ENCODE results near the gene TSC2. TPM values are rescaled to one million over a fixed set of nuclear protein-coding genes. Genes with fewer than 3 reads are reported as not detected.

Gene TSC2
- total RNA-seq, 1 donor from 2014 or later, result 242 TPM

DNA sequence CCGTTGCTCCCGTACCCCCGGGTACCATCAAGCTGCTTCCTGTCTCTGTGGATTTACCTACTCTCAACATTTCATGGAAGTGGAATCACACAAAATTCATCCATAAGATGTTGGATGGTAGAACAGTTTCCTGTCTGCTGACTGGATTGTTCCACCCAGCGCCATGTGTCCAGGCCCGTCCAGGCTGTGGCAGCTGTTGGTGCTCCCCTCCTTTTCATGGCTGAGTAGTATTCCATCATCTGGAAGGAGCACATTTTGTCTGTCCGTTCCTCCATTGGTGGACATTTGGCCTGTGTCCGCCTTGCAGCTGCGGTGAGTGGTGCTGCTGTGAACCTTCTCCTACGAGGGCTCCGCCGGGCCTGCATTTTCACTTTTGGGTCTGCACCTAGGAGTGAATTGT is 18.4 kb downstream of the TSC2 start:
- peaks cover 26% of the 10 kb centered on the region for H3K36me3 Mint-ChIP-seq
- H3K4me3 Mint-ChIP-seq, result no peak overlapping the region
- DNase-seq (ENCODE audit: low spot score in 2 of 2, unreplicated experiment in 2 of 2), result no peak
- H3K4me1 Mint-ChIP-seq, result no peaks in the 10 kb centered on the region
- H3K9me3 Mint-ChIP-seq, result no peaks in the 10 kb centered on the region
- H3K27me3 Mint-ChIP-seq (ENCODE audit: low read depth), result no peaks in the 10 kb centered on the region
- no peak overlapping the region for H3K27ac Mint-ChIP-seq
- TF ChIP-seq, protein P1, sequence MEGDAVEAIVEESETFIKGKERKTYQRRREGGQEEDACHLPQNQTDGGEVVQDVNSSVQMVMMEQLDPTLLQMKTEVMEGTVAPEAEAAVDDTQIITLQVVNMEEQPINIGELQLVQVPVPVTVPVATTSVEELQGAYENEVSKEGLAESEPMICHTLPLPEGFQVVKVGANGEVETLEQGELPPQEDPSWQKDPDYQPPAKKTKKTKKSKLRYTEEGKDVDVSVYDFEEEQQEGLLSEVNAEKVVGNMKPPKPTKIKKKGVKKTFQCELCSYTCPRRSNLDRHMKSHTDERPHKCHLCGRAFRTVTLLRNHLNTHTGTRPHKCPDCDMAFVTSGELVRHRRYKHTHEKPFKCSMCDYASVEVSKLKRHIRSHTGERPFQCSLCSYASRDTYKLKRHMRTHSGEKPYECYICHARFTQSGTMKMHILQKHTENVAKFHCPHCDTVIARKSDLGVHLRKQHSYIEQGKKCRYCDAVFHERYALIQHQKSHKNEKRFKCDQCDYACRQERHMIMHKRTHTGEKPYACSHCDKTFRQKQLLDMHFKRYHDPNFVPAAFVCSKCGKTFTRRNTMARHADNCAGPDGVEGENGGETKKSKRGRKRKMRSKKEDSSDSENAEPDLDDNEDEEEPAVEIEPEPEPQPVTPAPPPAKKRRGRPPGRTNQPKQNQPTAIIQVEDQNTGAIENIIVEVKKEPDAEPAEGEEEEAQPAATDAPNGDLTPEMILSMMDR (IDR thresholded peaks at IDR 0.05; ENCODE audit: unreplicated experiment), result no peak

DNA sequence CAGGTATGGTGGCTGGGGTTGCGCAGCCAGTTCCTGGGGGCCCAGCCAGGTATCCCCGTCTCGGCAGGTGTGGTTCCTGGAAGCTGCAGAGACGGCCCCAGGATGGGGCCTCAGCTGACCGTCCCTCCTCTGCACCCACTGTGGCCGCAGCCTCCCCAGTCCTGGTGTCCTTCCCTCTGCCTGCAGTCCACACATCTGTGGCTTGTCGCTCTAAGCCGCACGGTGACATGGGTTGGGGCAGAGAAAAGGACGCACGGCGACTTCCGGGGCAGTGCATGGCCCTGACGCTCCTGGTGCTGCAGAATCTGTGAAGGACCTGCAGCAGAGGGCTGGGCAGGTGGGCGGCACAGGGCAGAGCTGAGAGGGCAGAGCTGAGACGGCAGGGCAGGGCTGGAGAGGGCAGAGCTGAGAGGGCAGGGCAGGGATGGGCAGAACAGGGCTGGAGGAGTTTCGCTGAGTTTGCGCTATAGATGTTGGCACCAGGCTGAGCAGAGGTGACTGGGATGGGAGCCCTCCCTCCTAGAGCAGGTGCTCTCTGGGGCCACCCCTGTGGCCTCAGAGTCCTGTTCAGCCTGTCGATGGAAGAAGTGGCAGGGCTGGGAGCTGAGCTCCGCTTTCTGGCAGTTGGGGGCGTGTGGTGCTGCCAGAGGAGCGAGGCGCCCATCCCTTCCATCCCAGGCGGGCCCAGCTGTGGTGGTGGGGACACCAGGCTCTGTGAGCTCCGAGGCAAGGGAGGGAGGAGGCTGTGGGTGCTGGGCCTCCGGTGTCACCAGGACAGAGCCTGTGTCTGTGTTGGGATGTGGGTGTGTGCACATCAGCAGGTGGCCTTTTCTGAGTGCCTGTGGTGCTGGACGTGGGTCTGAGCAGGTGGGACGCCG is 23.0 kb downstream of the TSC2 start:
- H3K9me3 Mint-ChIP-seq, result no peaks in the 10 kb centered on the region
- TF ChIP-seq, protein P1 (IDR thresholded peaks at IDR 0.05; ENCODE audit: unreplicated experiment), result no peak
- no peak overlapping the region for H3K27ac Mint-ChIP-seq
- no peak overlapping the region for H3K4me3 Mint-ChIP-seq
- peaks cover 28% of the 10 kb centered on the region for H3K36me3 Mint-ChIP-seq
- DNase-seq (ENCODE audit: low spot score in 2 of 2, unreplicated experiment in 2 of 2), result no peak
- H3K4me1 Mint-ChIP-seq, result no peaks in the 10 kb centered on the region
- H3K27me3 Mint-ChIP-seq (ENCODE audit: low read depth), result no peaks in the 10 kb centered on the region

DNA sequence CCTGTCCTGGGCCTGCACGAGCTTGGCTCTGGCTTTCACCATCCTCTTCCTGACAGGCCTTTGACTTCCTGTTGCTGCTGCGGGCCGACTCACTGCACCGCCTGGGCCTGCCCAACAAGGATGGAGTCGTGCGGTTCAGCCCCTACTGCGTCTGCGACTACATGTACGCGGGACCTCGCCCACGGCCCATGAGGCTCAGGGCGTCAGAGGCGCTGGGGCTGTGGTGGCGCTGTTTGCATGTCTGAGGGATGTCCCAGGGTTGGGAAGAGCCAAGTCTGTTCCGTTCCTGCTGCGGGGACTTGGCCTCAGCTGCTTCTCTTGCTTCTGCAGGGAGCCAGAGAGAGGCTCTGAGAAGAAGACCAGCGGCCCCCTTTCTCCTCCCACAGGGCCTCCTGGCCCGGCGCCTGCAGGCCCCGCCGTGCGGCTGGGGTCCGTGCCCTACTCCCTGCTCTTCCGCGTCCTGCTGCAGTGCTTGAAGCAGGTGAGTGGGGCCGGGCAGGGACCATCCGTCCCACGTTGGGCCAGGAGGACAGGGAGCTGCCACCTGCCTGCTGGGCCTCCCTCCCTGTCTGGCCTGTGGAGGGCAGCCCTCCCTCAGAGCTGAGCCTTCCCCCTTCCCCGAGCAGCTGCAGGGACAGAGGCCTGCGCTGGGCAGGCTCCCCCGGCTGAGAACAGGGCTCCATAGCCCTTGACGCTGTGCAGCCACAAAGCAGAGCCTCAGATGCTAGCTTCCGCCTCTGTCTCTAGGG is 23.8 kb downstream of the TSC2 start:
- Mint-ChIP-seq H3K9me3 (no peaks in the 10 kb centered on the region), H3K27ac (no peak overlapping the region), H3K4me1 (no peaks in the 10 kb centered on the region), H3K36me3 (peaks cover 24% of the 10 kb centered on the region), H3K4me3 (no peak overlapping the region), H3K27me3 (ENCODE audit: low read depth) (no peaks in the 10 kb centered on the region)
- no peak for DNase-seq (ENCODE audit: low spot score in 2 of 2, unreplicated experiment in 2 of 2)
- TF ChIP-seq, protein P1 (IDR thresholded peaks at IDR 0.05; ENCODE audit: unreplicated experiment), result no peak

DNA sequence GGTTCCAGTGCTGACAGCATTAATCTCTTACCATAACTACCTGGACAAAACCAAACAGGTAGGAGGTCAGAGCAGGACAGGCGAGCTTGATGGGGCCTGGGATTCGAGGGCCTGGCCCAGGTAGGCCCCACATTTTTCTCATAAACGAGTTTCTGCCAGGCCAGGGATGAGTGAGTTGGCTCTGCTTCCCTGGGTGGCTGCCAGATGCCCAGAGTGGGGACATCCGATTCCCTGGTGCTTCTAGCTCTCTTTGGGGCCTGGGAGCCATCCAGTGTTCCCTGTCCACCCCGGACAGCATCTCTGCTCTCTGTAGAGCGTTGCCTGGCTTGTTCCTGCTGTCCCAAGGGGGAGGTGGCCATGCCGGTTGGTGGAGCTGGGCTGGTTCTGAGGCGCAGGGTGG is 25.1 kb downstream of the TSC2 start:
- peaks cover 22% of the 10 kb centered on the region for H3K36me3 Mint-ChIP-seq
- no peak for DNase-seq (ENCODE audit: low spot score in 2 of 2, unreplicated experiment in 2 of 2)
- H3K4me3 Mint-ChIP-seq, result no peak overlapping the region
- TF ChIP-seq, protein P1 (IDR thresholded peaks at IDR 0.05; ENCODE audit: unreplicated experiment), result no peak
- no peaks in the 10 kb centered on the region for H3K27me3 Mint-ChIP-seq (ENCODE audit: low read depth)
- H3K27ac Mint-ChIP-seq, result no peak overlapping the region
- no peaks in the 10 kb centered on the region for H3K4me1 Mint-ChIP-seq
- H3K9me3 Mint-ChIP-seq, result no peaks in the 10 kb centered on the region

DNA sequence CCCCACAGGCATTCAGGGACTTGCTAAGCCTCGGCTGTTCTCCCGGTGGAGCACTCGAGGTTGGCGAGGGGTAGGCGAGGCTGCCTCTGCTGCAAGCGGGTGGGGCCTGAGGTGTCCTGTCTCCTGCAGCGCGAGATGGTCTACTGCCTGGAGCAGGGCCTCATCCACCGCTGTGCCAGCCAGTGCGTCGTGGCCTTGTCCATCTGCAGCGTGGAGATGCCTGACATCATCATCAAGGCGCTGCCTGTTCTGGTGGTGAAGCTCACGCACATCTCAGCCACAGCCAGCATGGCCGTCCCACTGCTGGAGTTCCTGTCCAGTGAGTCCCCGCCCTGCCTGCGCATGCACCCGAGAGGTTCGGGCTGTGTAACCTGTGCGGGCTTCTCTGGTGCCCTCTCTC is 26.3 kb downstream of the TSC2 start:
- Mint-ChIP-seq H3K9me3 (no peaks in the 10 kb centered on the region), H3K4me3 (no peak overlapping the region), H3K36me3 (peaks cover 15% of the 10 kb centered on the region), H3K27ac (no peak overlapping the region), H3K27me3 (ENCODE audit: low read depth) (no peaks in the 10 kb centered on the region), H3K4me1 (no peaks in the 10 kb centered on the region)
- TF ChIP-seq, protein P1 (IDR thresholded peaks at IDR 0.05; ENCODE audit: unreplicated experiment), result no peak
- DNase-seq (ENCODE audit: low spot score in 2 of 2, unreplicated experiment in 2 of 2), result no peak
